ENCODE data around the gene COL18A1.
A peak's percentile ranks its signal among the peaks of the same experiment; 100 is the strongest.

GRCh38 chr21:45473496-45474322 lies 68.7 kb downstream of the COL18A1 start:
- TF ChIP-seq CTCF (IDR thresholded peaks at IDR 0.05; ENCODE audit: low read depth, low read length, missing input control) (peak; percentile 9), FOXA1 (IDR thresholded peaks at IDR 0.05) (no peak), REST (IDR thresholded peaks at IDR 0.05) (no peak), RAD21 (IDR thresholded peaks at IDR 0.05) (no peak), JUND (IDR thresholded peaks at IDR 0.05) (no peak)

Measured in liver (tissue), 3 donors.